Placental epithelial cell (primary cell): ENCODE measurements around the gene DLL3. TPM values are rescaled to one million over a fixed set of nuclear protein-coding genes. Genes with fewer than 3 reads are reported as not detected.

ENCODE experiments used
- total RNA-seq: library from RNA; depleted of rRNA; stranded (reverse); fragments of >200 nt; gene quantifications from 2 replicates; pipeline ENCODE4 v1.2.3, GENCODE V29; 2012

The DLL3 gene, protein sequence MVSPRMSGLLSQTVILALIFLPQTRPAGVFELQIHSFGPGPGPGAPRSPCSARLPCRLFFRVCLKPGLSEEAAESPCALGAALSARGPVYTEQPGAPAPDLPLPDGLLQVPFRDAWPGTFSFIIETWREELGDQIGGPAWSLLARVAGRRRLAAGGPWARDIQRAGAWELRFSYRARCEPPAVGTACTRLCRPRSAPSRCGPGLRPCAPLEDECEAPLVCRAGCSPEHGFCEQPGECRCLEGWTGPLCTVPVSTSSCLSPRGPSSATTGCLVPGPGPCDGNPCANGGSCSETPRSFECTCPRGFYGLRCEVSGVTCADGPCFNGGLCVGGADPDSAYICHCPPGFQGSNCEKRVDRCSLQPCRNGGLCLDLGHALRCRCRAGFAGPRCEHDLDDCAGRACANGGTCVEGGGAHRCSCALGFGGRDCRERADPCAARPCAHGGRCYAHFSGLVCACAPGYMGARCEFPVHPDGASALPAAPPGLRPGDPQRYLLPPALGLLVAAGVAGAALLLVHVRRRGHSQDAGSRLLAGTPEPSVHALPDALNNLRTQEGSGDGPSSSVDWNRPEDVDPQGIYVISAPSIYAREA
- total RNA-seq: under 0.01 TPM in 1 of 2 replicates, not detected in the other

DNA sequence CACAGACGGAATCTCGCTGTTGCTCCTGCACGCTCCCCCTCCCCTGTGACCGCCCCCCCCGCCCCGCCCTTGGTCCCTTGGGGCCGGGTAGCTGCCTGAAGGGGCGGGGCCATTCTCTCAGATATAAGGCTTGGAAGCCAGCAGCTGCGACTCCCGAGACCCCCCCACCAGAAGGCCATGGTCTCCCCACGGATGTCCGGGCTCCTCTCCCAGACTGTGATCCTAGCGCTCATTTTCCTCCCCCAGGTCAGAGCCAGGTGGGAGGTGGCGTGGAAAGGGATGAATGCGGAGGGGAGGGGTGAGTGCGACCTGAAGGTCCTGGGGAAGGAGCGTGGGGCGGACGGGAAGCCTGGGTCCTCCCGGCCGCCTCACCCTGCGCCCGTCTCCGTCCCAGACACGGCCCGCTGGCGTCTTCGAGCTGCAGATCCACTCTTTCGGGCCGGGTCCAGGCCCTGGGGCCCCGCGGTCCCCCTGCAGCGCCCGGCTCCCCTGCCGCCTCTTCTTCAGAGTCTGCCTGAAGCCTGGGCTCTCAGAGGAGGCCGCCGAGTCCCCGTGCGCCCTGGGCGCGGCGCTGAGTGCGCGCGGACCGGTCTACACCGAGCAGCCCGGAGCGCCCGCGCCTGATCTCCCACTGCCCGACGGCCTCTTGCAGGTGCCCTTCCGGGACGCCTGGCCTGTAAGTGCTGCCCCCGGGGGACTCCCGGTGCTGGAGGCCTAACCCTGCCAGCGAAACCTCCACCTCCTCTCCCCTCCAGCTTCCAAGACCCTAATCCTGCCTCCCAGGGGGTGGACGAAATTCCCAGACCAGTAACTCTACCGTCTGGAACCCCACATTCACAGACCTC is at the start of gene DLL3:
Gene DLL3 (plus strand): TSS at position 150 of the 845 bp plus-strand sequence. CDS start 28 bp downstream, at position 178.

DNA sequence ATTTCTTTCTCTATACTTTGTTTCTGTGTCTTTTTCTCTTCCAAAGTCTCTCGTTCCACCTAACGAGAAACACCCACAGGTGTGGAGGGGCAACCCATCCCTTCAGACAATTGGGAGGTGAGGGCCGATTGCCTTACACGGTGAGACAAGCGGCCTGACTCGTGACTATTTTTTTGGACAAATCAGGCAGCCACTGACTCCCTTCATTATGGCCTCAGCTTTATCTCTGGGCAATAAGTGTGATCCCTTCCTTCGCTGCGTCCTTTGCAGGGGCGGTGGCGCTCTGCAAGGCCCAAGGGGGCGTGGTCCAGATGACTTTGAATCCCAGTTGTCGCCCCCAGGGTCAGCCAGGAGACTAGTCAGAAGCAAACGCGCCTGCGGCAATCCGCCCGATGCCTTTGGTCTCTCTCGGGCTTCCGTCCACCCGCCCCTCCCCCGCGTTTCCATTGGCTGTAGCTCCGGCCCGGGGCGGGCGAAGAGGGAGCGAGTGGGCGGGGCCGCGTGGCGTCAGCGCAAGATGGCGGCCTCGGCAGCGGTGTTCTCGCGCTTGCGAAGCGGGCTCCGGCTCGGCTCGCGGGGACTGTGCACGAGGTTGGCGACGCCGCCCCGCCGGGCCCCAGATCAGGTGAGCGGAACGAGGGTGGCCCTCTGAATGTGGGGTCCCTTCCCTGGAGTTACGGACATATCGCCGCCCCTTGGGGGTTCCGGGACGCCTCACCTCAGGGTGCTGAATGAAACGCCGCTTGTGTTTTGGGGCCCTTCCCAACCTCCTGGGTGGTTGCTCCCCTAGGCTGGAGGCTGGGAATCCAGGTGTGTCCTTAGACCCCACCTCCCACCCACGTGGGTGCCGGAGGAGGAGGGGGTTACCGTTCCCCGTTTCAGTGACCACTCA is 18.2 kb upstream of the DLL3 start, which contains the start of gene TIMM50:
Gene TIMM50 (plus strand): TSS at position 502 of the 892 bp plus-strand sequence. CDS start 16 bp downstream, at position 518.

DNA sequence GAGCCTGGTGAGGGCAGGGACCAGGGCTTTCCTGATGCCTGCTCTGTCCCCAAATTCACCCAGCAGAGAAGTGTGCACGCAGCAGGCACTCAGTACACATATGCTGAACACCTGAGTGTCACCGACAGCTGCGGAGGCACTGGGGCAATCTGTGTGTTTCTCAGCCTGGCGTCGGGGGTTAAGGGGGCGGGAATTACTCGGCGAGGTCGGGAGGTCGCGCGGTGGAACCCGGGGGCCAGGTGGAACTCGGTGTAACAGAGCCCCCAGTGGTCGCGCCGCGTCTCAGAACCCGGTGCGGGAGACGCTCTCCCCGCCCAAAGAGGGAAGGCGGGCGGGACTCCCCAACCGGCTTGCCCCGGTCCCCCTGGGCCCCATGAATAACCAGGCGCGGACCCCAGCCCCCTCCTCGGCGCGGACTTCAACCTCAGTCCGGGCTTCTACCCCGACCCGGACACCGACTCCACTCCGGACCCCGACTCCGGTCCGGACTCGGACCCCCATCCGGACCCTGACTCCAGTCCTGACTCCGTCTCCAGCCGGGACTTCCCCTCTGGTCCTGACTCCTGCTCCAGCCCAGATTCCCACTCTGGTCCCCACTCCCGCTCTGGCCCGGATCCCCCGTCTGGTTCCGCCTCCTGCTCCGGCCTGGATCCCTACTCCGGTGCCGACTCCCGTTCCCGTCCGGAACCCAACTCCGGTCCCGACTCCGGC is 16.2 kb downstream of the DLL3 start, which contains the start of gene SELENOV:
Gene SELENOV (plus strand): TSS at position 300 of the 711 bp plus-strand sequence. CDS start 74 bp downstream, at position 374.

DNA sequence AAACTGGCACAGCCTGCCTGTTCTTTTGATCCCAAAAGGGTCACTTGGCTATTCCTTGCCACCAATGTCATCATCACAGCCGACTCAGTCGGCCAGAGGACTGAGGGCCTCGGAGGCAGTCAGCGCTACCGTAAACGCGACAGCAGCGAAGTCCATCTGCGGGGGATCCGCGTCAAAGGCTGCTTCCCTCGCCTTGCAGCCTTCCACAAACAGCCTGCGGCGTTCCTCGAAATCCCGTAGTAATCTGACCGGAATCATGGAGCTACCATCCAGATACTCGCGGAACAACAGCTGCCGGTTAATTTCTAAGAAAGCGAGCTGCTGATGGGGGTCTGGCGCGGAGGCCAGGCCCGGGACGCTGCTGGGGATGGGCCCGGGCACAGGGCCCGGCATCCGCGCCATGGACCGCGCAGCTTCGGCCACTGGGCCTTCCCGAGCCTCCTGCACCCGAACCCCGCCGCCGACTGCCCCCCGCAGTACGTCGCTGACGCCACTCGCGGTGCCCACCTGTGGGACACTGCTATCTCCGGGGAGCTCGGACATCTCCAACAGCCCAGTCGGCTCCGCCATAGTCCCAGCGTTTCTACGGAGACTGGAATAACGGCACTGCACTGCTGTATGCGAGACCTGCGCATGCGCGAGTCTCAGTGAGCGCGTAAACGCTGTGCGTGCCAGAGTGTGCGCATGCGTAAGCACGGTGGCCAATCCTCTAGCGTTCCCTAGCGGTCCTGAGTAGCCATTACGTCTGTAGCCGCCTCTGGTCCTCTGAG is 33.7 kb downstream of the DLL3 start, which contains the start of gene EID2B:
Gene EID2B (minus strand): TSS at position 620 of the 770 bp plus-strand sequence. CDS start 50 bp downstream, at position 570.

DNA sequence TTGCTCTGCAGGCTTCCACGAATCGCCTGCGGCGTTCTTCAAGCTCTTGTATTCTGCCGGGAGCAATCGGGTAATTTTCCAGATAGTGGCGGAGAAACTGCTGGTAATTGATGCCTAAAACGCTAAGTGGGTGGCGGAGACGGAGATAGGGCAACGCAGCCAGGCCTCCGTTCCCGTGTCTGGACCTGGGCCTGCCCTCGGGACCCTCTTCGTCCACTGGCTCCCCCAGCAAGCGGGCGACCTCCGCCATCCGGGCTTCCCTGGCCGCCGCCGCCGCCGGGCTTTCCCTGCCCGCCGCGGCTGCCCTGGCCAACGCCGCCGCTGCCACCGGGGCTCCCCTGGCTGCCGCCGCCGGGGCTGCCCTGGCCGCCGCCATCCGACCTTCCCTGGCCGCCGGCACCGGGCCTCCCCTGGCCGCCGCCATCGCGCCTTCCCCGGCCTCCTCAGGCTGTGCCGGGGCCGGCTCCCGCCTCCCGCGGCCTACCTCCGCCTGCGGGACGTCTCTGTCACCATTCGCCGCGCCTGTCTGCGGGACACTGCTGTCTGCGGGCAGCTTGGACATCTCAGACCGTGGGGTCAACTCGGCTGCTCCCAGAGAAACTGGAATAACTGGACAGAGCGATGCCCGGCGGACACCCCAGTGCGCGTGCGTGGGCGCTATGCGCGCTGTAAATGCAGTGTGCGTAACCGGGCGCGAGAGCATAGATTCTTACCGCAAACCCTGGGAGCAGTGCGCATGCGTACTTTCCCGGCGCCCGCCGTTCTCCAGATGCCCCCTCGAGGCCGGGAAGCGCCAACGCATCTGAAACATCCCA is 41.0 kb downstream of the DLL3 start, which contains the start of gene EID2:
Gene EID2 (minus strand): TSS at position 644 of the 815 bp plus-strand sequence. CDS start 82 bp downstream, at position 562.

Other genes starting within 250 kb of the DLL3 start
- gene IFNL2, start 230.6 kb upstream of the DLL3 start, total RNA-seq: not detected in 2 replicates
- not detected in 2 replicates for gene IFNL1, start 202.5 kb upstream of the DLL3 start, total RNA-seq
- 0.39 TPM in 1 of 2 replicates, not detected in the other for gene LRFN1, start 178.1 kb upstream of the DLL3 start, total RNA-seq
- not detected in 2 replicates for gene GMFG, start 162.9 kb upstream of the DLL3 start, total RNA-seq
- gene SAMD4B, start 156.5 kb upstream of the DLL3 start, total RNA-seq: 64.0 and 66.7 TPM in 2 replicates
- gene PAF1, start 107.8 kb upstream of the DLL3 start, total RNA-seq: 39.3 and 44.9 TPM in 2 replicates
- gene MED29, start 107.6 kb upstream of the DLL3 start, total RNA-seq: 18.1 and 20.9 TPM in 2 replicates
- 16.2 and 16.9 TPM in 2 replicates for gene ZFP36, start 92.1 kb upstream of the DLL3 start, total RNA-seq
- 17.5 and 29.4 TPM in 2 replicates for gene PLEKHG2, start 86.3 kb upstream of the DLL3 start, total RNA-seq
- 123 and 173 TPM in 2 replicates for gene RPS16, start 63.0 kb upstream of the DLL3 start, total RNA-seq
- gene SUPT5H, start 53.4 kb upstream of the DLL3 start, total RNA-seq: 84.8 and 94.0 TPM in 2 replicates
- gene TIMM50, start 18.1 kb upstream of the DLL3 start, total RNA-seq: 35.3 and 58.7 TPM in 2 replicates
- not detected in 2 replicates for gene SELENOV, start 16.2 kb downstream of the DLL3 start, total RNA-seq
- gene EID2B, start 33.9 kb downstream of the DLL3 start, total RNA-seq: 1.1 and 1.2 TPM in 2 replicates
- gene EID2, start 41.2 kb downstream of the DLL3 start, total RNA-seq: 6.3 and 14.4 TPM in 2 replicates
- gene LGALS13, start 103.6 kb downstream of the DLL3 start, total RNA-seq: not detected in 2 replicates
- gene LGALS16, start 157.0 kb downstream of the DLL3 start, total RNA-seq: not detected in 2 replicates
- gene LGALS14, start 205.5 kb downstream of the DLL3 start, total RNA-seq: not detected in 2 replicates
- not detected in 2 replicates for gene CLC, start 239.1 kb downstream of the DLL3 start, total RNA-seq